ENCODE data around the gene ASB18.

DNA sequence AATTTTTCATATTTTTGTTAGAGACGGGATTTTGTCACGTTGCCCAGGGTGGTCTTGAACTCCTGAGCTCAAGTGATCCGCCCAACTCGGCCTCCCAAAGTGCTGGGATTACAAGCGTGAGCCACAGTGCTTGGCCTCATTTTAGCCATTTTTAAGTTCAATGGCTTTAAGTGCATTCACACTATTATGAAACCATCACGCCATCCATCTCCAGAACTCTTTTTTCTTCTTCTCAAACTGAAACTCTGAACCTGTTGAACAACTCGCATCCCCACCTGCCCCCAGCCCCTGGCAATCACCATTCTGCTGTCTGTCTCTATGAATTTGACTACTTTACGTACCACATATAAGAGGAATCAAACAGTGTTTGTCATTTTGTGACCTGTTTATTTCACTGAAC, 31.3 kb upstream of the ASB18 start:
- TF ChIP-seq, protein P1, sequence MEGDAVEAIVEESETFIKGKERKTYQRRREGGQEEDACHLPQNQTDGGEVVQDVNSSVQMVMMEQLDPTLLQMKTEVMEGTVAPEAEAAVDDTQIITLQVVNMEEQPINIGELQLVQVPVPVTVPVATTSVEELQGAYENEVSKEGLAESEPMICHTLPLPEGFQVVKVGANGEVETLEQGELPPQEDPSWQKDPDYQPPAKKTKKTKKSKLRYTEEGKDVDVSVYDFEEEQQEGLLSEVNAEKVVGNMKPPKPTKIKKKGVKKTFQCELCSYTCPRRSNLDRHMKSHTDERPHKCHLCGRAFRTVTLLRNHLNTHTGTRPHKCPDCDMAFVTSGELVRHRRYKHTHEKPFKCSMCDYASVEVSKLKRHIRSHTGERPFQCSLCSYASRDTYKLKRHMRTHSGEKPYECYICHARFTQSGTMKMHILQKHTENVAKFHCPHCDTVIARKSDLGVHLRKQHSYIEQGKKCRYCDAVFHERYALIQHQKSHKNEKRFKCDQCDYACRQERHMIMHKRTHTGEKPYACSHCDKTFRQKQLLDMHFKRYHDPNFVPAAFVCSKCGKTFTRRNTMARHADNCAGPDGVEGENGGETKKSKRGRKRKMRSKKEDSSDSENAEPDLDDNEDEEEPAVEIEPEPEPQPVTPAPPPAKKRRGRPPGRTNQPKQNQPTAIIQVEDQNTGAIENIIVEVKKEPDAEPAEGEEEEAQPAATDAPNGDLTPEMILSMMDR (IDR thresholded peaks at IDR 0.05; ENCODE audit: low read length): no peak
- TF ChIP-seq EZH2 (optimal IDR thresholded peaks at IDR 0.05; ENCODE audit: low read depth, low read length) (no peak), EZH2phosphoT487 (IDR thresholded peaks at IDR 0.05; ENCODE audit: low read length) (no peak)
